ENCODE results near the gene SUN1.
"Not testable (repeated sequence)": the region's sequence is repeated elsewhere in the genome, so short reads cannot be mapped to it uniquely, and the experiment has no call there.

The SUN1 gene

DNA sequence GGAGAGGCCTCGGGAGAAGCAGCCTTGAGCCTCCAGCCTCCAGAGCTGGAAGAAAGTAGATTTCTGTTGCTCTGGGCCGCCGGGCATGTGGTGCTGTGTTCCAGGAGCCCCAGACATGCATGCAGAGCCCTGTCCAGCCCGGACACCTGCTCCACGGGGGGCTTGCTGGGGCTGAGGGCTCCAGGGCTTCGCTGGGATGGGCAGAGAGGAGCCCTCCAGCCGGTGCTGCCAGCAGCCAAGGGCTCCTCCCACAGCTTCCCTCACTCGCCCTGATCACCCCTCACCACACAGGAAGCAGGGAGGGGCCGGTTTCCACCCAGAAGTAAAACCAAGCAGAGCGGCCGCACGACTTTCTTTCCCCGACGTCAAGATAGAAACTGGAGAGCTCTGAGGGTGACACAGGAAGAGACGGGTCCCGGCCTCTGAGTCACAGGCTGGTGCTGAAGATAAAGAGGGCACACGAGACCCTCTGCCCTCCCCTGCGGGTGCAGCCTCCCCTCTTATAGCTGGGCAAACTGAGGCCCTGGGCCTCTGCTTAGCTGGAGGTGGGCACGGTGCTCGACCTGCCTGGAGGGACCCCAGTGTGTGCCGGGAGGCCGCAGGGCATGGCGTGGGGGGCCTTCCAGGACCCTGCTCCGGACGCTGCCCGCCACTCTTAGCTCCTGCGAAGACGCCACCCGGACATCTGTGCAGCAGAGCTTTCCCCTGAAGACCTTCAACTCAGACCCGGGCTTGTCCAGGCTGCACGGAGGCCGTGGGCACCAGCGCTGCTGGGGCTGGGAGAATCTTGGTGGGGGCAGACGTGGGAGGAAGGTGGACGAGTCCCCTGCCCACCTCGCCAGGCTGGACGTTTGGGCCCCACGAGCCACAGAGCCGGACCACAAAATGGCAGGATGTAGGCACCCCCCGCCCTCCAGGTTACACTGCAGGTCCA is 91.1 kb downstream of the SUN1 start:
- peak; percentile 92 for DNase-seq

DNA sequence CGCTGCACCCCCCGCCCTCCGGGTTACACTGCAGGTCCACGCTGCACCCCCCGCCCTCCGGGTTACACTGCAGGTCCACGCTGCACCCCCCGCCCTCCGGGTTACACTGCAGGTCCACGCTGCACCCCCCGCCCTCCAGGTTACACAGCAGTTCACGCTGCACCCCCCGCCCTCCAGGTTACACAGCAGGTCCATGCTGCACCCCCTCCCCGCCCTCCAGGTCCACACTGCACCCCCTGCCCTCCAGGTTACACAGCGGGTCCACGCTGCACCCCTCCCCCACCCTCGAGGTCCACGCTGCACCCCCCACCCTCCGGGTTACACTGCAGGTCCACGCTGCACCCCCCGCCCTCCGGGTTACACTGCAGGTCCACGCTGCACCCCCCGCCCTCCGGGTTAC is 91.8 kb downstream of the SUN1 start:
- DNase-seq = not testable (repeated sequence)

All from CD4-positive, alpha-beta T cell treated with Interleukin-21 for 1 hour (primary cell).